Measurements from ENCODE around the gene ZBTB24.
"Not testable (repeated sequence)": the region's sequence is repeated elsewhere in the genome, so short reads cannot be mapped to it uniquely, and the experiment has no call there.

Gene ZBTB24

DNA sequence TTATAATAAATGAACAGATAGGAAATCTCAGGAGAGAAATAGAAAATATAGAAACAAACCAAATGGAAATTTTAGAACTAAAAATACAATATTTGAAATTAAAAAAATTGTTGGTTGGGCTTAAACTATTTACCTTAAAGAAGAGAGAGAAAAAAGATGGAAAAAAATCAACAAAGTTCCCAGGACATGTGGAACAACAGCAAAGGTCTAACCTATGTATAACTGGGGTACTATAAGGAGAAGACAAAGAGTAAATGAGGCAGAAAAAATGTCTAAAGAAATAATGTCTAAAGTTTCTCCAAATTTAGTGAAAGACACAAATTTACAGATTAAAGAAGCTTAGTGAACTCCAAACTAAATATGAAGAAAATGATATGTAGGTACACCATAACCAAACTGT, 41.1 kb upstream of the ZBTB24 start:
- TF ChIP-seq, protein P1, sequence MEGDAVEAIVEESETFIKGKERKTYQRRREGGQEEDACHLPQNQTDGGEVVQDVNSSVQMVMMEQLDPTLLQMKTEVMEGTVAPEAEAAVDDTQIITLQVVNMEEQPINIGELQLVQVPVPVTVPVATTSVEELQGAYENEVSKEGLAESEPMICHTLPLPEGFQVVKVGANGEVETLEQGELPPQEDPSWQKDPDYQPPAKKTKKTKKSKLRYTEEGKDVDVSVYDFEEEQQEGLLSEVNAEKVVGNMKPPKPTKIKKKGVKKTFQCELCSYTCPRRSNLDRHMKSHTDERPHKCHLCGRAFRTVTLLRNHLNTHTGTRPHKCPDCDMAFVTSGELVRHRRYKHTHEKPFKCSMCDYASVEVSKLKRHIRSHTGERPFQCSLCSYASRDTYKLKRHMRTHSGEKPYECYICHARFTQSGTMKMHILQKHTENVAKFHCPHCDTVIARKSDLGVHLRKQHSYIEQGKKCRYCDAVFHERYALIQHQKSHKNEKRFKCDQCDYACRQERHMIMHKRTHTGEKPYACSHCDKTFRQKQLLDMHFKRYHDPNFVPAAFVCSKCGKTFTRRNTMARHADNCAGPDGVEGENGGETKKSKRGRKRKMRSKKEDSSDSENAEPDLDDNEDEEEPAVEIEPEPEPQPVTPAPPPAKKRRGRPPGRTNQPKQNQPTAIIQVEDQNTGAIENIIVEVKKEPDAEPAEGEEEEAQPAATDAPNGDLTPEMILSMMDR (IDR thresholded peaks at IDR 0.05; ENCODE audit: poor library complexity, severe bottlenecking), result no peak
- H3K4me3 ChIP-seq (ENCODE audit: severe bottlenecking), result no peak overlapping the region
- no peaks in the 10 kb centered on the region for H3K36me3 ChIP-seq (ENCODE audit: low read depth)
- no peak for DNase-seq (ENCODE audit: low spot score)
- H3K27me3 ChIP-seq (ENCODE audit: insufficient read depth, poor library complexity, severe bottlenecking), result peaks cover 3% of the 10 kb centered on the region
- H3K27ac ChIP-seq (ENCODE audit: poor library complexity, severe bottlenecking), result no peak overlapping the region
- no peaks in the 10 kb centered on the region for H3K4me1 ChIP-seq (ENCODE audit: insufficient read depth, poor library complexity, severe bottlenecking)
- ATAC-seq (ENCODE audit: low read depth), result no peak
- peaks cover 2% of the 10 kb centered on the region for H3K9me3 ChIP-seq (ENCODE audit: severe bottlenecking)

DNA sequence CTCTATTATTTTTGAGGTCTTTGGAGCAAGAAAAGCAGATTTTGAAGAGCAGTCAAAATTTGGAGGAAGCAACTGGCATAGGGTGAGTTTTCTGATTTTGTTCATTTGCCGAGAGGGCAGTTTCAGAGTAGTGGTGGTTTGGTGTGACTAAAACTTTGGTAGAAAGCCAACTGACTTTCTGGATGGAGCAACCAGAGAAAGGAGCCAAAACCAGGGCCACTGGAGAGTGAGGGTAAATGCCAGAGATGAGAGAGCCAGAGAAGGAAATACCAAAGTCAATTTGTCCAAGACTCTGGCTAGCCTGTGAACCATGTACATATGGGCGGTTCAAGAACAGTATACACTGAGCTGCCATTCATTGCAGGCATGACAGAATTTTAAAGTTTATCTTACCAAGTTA, 40.5 kb upstream of the ZBTB24 start:
- DNase-seq (ENCODE audit: low spot score), result no peak
- H3K27me3 ChIP-seq (ENCODE audit: insufficient read depth, poor library complexity, severe bottlenecking), result peaks cover 3% of the 10 kb centered on the region
- no peak for ATAC-seq (ENCODE audit: low read depth)
- TF ChIP-seq, protein P1 (IDR thresholded peaks at IDR 0.05; ENCODE audit: poor library complexity, severe bottlenecking), result no peak
- no peak overlapping the region for H3K27ac ChIP-seq (ENCODE audit: poor library complexity, severe bottlenecking)
- no peaks in the 10 kb centered on the region for H3K36me3 ChIP-seq (ENCODE audit: low read depth)
- H3K4me1 ChIP-seq (ENCODE audit: insufficient read depth, poor library complexity, severe bottlenecking), result no peaks in the 10 kb centered on the region
- H3K9me3 ChIP-seq (ENCODE audit: severe bottlenecking), result peaks cover 2% of the 10 kb centered on the region
- no peak overlapping the region for H3K4me3 ChIP-seq (ENCODE audit: severe bottlenecking)

DNA sequence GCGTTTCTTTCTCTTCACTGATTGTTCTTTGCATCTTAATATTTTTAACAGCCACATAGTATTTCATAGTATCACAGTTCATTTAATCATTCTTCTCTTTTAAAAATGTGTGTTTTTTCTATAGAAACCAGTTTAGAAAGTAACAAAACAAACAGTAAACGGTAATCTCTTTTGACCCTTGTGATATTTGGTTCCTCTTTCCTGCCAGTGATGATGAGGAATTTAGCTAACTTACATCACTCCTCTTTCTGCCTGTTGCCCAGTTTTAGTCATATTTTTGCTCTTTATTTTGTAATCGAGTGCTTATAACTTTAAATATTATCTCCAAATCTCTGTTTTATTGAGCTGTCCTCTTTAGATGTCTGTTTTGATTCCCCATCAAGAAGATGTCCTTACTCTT, 38.1 kb upstream of the ZBTB24 start:
- Histone ChIP-seq H3K4me3 (ENCODE audit: severe bottlenecking) (no peak overlapping the region), H3K27ac (ENCODE audit: poor library complexity, severe bottlenecking) (no peak overlapping the region), H3K9me3 (ENCODE audit: severe bottlenecking) (peaks cover 2% of the 10 kb centered on the region), H3K4me1 (ENCODE audit: insufficient read depth, poor library complexity, severe bottlenecking) (no peaks in the 10 kb centered on the region), H3K27me3 (ENCODE audit: insufficient read depth, poor library complexity, severe bottlenecking) (peaks cover 3% of the 10 kb centered on the region), H3K36me3 (ENCODE audit: low read depth) (no peaks in the 10 kb centered on the region)
- ATAC-seq (ENCODE audit: low read depth) (no peak), DNase-seq (ENCODE audit: low spot score) (no peak)
- TF ChIP-seq, protein P1 (IDR thresholded peaks at IDR 0.05; ENCODE audit: poor library complexity, severe bottlenecking), result no peak

- not testable (repeated sequence) for DNase-seq (ENCODE audit: low spot score); H3K27me3 ChIP-seq (ENCODE audit: insufficient read depth, poor library complexity, severe bottlenecking); H3K4me3 ChIP-seq (ENCODE audit: severe bottlenecking); ATAC-seq (ENCODE audit: low read depth); H3K4me1 ChIP-seq (ENCODE audit: insufficient read depth, poor library complexity, severe bottlenecking); H3K36me3 ChIP-seq (ENCODE audit: low read depth); H3K9me3 ChIP-seq (ENCODE audit: severe bottlenecking); H3K27ac ChIP-seq (ENCODE audit: poor library complexity, severe bottlenecking)
These were observed 36.6 kb upstream of the ZBTB24 start for GRCh38 chr6:109519647-109520046.

GRCh38 chr6:109516929-109517328, 33.9 kb upstream of the ZBTB24 start:
- H3K27me3 ChIP-seq (ENCODE audit: insufficient read depth, poor library complexity, severe bottlenecking), result peaks cover 3% of the 10 kb centered on the region
- no peak overlapping the region for H3K4me3 ChIP-seq (ENCODE audit: severe bottlenecking)
- H3K9me3 ChIP-seq (ENCODE audit: severe bottlenecking), result no peaks in the 10 kb centered on the region
- TF ChIP-seq, protein P1 (IDR thresholded peaks at IDR 0.05; ENCODE audit: poor library complexity, severe bottlenecking), result no peak
- H3K36me3 ChIP-seq (ENCODE audit: low read depth), result no peaks in the 10 kb centered on the region
- ATAC-seq (ENCODE audit: low read depth) (no peak), DNase-seq (ENCODE audit: low spot score) (no peak)
- no peak overlapping the region for H3K27ac ChIP-seq (ENCODE audit: poor library complexity, severe bottlenecking)
- H3K4me1 ChIP-seq (ENCODE audit: insufficient read depth, poor library complexity, severe bottlenecking), result no peaks in the 10 kb centered on the region

Measured in RWPE2 (cell line).